GM19099 (cell line): ENCODE data around the gene MMP24OS.

Experiments used
- POLR2A ChIP-seq: IDR thresholded peaks from 3 replicates; pipeline ENCODE4 v1.6.1; 2011; ENCODE audit warnings: low read depth; ENCODE audit not compliant: insufficient read length; ENCODE audit errors: extremely low read depth

MMP24OS gene

GRCh38 chr20:35287509-35288324, 9.8 kb upstream of the MMP24OS start:
- no peak for TF ChIP-seq POLR2A

DNA sequence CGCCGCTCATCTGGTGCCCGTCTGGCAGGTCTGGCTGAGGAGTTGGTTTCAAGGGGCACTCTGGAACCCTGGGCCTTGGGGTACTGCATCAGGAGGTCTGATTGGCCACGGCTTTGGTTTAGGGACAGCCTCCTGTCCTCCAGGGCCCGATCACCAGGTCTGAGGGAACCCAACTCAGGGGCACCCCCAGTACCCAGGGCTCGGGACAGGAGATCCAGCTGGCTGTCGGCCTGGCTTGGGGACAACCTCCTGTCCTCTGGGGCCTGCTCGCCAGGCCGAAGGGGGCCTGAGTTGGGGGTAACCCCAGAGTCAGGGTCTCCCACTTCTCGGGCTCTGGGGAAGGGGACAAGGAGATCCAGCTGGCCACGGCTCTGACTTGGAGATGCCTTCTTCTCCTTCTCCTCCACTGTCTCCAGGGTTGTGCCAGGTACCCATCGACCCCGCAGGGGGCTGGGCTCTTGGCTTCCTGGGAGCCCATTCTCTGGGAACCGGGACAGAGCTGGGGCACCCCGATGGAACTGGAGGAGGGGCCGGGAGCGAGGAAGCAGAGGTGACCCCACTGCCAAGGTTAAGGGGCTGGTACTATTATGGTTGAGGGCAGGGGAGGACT, 9.1 kb upstream of the MMP24OS start:
- no peak for TF ChIP-seq POLR2A

GRCh38 chr20:35286077-35286898, 8.4 kb upstream of the MMP24OS start:
- TF ChIP-seq POLR2A: no peak

- no peak for TF ChIP-seq POLR2A
These were observed 7.8 kb upstream of the MMP24OS start for GRCh38 chr20:35285806-35286076.

DNA sequence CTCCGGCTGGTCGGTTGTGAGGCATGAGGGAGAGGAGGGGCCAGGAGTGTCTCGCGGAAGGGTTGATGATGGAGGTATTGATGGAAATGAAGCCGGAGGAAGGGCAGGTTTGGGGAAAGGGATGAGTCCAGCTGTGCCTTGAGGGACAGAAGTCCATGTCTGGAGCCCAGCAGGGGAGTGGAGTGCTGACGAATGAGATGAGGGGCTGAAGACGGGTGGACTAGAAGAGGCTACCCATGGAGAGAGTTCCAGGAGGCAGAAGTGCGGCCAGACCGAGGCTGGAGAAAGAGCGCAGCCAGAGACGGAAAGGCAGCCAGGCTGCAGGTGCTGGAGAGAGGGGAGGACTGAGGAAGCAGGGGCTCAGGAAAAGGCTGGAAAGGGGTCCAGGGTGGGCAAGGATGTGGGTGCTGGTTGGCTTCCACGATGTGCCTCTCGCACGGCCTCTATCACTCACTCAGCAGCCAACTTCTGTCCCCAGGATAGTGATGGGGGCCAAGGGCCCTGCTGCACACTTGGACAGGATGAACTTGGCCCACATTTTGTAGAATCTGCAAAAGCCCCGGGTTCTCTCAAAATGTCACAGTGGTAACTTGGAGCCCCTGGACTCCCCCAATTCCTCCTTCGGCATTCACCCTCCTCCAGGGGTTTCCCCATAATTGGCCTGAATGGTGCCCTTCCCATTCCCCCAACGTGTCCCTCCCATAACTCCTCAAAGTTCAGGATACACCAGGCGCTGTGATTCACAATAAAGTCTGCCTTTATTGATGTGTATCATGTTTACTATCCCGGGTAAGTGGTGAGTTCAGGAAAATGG, 7.3 kb upstream of the MMP24OS start:
- TF ChIP-seq POLR2A: no peak

DNA sequence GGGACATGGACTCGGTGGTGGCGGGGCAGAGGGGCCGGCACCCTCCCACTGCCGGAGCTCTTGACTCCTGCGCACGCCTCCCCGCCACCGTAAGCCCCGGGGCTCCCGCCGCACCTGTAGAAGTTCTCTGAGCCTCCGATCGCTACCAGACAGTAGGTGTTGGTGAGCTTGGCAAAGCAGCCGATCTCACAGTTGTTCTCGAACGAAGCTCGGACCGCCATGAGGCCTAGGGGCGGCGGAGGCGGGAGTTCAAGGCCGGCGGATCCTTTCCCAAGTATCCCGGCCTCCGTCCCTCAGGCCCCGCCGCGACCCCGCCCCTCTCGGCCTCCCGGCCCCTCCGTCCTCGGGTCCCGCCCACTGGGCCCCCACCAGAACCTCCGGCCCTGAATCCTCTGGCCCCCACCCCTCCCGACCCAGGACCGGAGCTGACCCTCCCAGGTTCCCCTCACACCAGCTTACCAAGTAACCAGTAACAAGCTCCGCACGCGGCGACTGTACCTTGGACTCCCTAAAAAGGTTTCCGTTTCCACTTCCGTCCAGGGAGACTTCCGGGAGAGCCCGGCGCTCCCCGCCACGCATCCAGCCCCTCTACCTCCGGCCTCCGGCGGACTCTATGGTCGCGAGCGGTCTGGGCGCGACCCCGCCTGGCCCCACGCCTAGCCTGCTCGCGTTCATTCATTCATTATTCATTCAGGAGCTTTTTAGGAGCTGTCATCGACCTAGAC, 6.5 kb upstream of the MMP24OS start, which contains the start of gene EIF6:
TSS of gene EIF6 (minus strand) at position 506 of the 725 bp plus-strand sequence. CDS start at position 221, 285 bp downstream.
- peak; percentile 83 for TF ChIP-seq POLR2A

DNA sequence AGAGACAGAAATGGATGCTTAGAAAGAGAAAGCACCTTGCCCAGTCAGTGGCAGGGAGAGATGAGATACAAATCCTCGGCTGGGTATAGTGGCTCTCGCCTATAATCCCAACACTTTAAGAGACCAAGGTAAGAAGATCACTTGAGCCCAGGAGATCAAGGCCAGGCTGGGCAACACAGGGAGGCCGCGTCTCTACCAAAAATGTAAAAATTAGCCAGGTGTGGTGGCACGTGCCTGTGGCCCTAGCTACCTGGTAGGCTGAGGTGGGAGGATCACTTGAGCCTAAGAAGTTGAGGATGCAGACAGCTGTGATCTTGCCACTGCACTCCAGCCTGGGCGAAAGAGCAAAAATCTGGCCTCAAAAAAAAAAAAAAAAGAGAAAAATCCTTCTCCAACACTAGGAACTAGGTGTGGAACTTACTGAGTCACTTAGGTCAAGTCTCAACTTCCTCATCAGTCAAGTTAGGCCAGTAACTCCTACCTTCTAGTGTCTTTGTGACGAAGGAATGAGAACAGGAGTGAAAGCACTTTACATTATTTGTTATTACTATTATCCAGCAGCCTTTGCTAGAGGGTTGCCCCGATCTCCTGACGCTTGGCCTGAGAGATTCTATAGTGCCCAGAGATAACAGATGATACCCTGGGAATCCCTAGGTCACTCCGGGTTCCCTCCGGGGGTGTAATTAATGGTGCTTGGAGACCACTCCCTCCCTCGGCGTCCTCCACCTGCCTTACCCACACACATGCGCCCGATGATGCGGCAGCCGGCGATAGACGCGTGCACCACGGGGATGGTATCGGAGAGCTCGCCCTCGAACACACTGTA, 5.7 kb upstream of the MMP24OS start:
- TF ChIP-seq POLR2A: no peak

DNA sequence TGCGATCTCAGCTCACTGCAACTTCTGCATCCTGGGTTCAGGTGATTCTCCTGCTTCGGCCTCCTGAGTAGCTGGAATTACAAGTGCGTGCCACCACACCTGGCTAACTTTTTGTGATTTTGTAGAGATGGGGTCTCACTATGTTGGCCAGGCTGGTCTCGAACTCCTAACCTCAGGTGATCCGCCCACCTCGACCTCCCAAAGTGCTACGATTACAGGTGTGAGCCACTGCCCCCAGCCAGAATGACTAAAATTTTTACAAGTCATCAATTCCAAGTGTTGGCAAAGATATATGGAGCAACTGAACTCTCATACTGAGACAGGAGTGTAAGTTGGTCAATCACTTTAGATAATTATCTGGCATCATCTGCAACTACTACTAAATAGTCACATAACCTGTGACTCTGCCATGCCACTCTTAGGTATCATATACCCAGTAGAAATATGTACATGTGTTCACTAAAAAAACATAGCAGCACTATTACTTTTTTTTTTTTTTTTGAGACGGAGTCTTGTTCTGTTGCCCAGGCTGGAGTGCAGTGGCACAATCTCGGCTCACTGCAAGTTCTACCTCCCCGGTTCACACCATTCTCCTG, 3.7 kb upstream of the MMP24OS start:
- TF ChIP-seq POLR2A: no peak

DNA sequence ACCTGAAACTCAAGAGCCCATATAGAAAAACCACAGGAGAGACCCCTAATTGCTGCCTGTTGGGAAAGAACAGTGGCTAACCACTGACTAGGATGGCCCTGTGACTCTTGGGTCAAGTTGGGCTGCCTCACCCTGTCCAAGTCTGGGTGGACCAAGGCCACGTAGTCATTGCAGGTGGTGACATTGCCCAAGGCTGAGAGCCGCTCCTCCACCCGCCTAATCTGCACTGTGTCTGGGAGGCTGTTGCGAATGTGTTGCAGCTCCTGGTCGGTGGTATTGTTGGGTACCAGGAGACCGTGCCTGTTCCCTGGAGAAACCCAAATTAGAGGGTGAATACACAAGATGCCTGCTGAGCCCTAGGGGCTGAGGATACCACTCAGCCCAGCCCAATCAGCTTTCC, 2.6 kb upstream of the MMP24OS start:
- no peak for TF ChIP-seq POLR2A

- TF ChIP-seq POLR2A: no peak
These were observed 1.7 kb upstream of the MMP24OS start for GRCh38 chr20:35279533-35280174.

GRCh38 chr20:35279040-35279439, 1.1 kb upstream of the MMP24OS start:
- TF ChIP-seq POLR2A: no peak

GRCh38 chr20:35277127-35277526, 795 bp downstream of the MMP24OS start:
- no peak for TF ChIP-seq POLR2A

- no peak for TF ChIP-seq POLR2A
These were observed 1.5 kb downstream of the MMP24OS start for GRCh38 chr20:35276408-35276807.
